HK-2 (cell line): ENCODE measurements around the gene TTLL4.

ENCODE experiments used
- DNase-seq: peaks from one replicate; pipeline ENCODE4 v3.0.0-alpha.2; 2018; ENCODE audit not compliant: unreplicated experiment

TTLL4 gene

GRCh38 chr2:218783688-218784087, 73.1 kb downstream of the TTLL4 start:
- DNase-seq, result no peak

GRCh38 chr2:218785103-218785502, 74.5 kb downstream of the TTLL4 start:
- no peak for DNase-seq

DNA sequence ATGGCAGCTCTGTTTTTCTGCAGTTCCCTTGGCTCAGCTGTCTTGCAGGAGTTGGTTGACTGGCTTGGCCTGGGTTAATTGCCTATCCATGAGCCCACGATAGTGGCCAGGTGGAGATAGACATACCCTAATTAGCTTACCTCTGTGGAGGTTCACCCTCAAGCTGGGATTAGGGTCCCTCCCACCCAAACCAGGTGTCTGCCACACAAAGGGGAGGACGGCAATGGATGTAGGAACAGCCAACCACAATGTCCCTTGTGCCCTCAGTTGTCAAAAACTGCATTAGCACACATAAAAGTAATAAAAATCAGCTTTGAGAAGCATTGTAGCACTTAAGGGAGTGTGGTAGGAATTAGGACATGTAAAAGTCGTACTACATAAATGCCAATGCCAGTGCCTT, 75.5 kb downstream of the TTLL4 start:
- no peak for DNase-seq

DNA sequence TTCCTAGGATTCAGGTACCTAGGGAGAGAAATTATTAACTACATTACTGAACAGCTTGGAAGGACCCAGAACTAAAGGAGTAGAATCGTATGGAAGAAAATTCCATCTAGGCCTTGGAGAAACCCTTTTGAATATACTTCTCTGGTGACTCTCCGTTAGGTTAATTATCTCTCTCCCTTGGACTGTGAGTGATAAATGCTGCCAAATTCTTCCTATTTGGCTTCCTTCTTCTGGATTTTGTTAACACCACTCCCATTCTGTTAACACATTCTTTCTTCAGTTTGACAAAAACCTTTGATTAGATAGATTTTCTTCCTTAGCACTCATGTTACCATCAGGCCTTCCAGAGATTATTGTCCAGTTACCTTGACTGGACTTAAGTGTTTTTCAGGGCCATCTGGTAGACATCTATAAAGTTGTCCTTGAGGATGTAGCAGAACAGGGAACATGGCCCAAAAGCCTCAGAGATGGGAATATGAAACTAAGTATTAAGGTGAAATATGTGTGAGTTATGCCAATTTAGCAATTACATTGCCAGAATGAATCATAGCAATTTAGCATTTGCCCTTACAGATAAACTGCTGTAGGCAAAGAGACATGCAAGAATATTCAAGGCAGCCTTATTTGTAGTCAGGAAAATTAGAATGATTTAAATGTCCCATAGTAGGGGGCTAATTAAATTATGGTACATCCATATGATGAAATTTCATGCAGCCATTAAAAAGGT, 78.1 kb downstream of the TTLL4 start:
- no peak for DNase-seq

DNA sequence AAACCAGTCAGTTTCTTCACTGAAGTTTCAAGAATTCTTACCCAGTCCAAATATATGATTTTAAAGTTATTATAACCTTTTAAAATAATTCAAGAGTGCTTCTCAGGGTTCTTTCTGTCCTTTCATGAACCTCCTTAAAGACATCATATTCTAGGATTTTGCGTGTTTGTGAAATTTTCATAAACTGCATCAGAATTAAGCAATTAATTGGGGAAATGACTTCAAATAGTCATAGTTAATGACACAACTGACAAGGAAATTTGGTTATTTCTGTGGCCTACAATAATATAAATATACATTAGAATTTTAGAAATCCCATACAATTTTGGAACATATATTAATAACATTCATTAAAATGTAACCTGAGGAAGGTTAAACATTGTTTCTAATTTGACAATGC, 81.8 kb downstream of the TTLL4 start:
- DNase-seq, result no peak

GRCh38 chr2:218796691-218797090, 86.1 kb downstream of the TTLL4 start:
- DNase-seq, result no peak

GRCh38 chr2:218798767-218799504, 88.3 kb downstream of the TTLL4 start:
- DNase-seq, result no peak

DNA sequence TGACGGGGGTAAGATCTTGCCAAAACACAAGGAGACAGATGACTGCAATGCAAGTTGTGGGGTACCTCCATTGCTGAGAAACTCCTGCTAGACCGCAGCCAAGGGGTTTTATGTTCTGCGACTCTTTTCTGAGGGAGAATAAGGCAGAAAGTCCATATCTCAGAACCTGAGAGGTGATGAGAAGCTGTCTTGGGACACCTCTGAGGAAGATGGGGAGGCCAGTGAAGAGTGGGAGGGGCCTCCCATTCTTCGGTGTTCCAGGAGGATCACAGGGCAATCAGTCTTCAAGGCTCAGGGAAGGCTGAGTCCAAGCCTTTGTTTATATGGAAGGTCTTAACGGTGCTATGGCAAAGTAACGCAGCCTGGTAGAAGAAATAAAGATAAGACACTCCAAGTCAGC, 89.4 kb downstream of the TTLL4 start:
- no peak for DNase-seq

- no peak for DNase-seq
These were observed 91.9 kb downstream of the TTLL4 start for GRCh38 chr2:218802386-218802994.

DNA sequence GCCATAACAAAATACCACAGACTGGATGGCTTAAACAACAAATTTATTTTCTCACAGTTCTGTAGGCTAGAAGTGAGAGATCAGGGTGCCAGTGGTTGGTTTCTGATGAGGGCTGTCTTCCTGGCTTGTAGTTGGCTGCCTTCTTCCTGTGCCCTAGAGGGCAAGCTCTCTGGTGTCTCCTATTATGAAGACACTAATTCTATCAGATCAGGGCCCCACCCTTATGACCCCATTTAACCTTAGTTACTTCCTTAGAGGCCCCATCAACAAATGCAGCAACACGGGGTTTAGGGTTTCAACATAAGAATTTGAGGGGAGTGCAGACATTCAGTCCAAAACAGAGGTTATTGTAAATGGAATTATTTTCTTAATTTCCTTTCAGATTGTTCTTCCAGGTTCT, 94.2 kb downstream of the TTLL4 start:
- DNase-seq, result no peak
